HPDE6-E6E7 (cell line): ENCODE results near the gene TLL2.

ENCODE experiments used
- DNase-seq: peaks from one replicate; pipeline ENCODE4 v3.0.0; 2011; ENCODE audit warnings: missing footprints; ENCODE audit errors: extremely low spot score

TLL2 gene

GRCh38 chr10:96360331-96360730 lies 153.4 kb downstream of the TLL2 start:
- no peak for DNase-seq

GRCh38 chr10:96359616-96360015 lies 154.1 kb downstream of the TLL2 start:
- DNase-seq = no peak

GRCh38 chr10:96358851-96359540 lies 154.7 kb downstream of the TLL2 start, which contains the start of gene OPALIN:
TSS of gene OPALIN (minus strand) at chr10:96359002. CDS start at chr10:96358896, 106 bp downstream.
- no peak for DNase-seq

- DNase-seq = no peak
Measured at GRCh38 chr10:96357038-96357620, 156.6 kb downstream of the TLL2 start.

- no peak for DNase-seq
Measured at GRCh38 chr10:96352582-96352981, 161.1 kb downstream of the TLL2 start.

- no peak for DNase-seq
Measured at GRCh38 chr10:96352027-96352426, 161.7 kb downstream of the TLL2 start.

- DNase-seq = no peak
Measured at GRCh38 chr10:96346295-96346694, 167.4 kb downstream of the TLL2 start.

GRCh38 chr10:96345222-96345621 lies 168.5 kb downstream of the TLL2 start:
- DNase-seq = no peak

- no peak for DNase-seq
Measured at GRCh38 chr10:96344178-96344577, 169.5 kb downstream of the TLL2 start.

- no peak for DNase-seq
Measured at GRCh38 chr10:96342402-96342801, 171.3 kb downstream of the TLL2 start.

- DNase-seq = no peak
Measured at GRCh38 chr10:96341219-96342182, 172.2 kb downstream of the TLL2 start.

- peak; percentile 55 for DNase-seq
Measured at GRCh38 chr10:96339956-96340904, 173.5 kb downstream of the TLL2 start.

GRCh38 chr10:96339383-96339782 lies 174.3 kb downstream of the TLL2 start:
- no peak for DNase-seq

- DNase-seq = no peak
Measured at GRCh38 chr10:96338279-96338925, 175.3 kb downstream of the TLL2 start.

GRCh38 chr10:96337106-96337505 lies 176.6 kb downstream of the TLL2 start:
- no peak for DNase-seq

- peak; percentile 42 for DNase-seq
Measured at GRCh38 chr10:96334616-96335526, 178.9 kb downstream of the TLL2 start.

- DNase-seq = no peak
Measured at GRCh38 chr10:96333101-96333500, 180.6 kb downstream of the TLL2 start.

GRCh38 chr10:96327462-96327861 lies 186.3 kb downstream of the TLL2 start:
- DNase-seq = no peak

- DNase-seq = no peak
Measured at GRCh38 chr10:96325719-96326373, 187.9 kb downstream of the TLL2 start.
